ENCODE measurements around the gene SLC6A3.

DNA sequence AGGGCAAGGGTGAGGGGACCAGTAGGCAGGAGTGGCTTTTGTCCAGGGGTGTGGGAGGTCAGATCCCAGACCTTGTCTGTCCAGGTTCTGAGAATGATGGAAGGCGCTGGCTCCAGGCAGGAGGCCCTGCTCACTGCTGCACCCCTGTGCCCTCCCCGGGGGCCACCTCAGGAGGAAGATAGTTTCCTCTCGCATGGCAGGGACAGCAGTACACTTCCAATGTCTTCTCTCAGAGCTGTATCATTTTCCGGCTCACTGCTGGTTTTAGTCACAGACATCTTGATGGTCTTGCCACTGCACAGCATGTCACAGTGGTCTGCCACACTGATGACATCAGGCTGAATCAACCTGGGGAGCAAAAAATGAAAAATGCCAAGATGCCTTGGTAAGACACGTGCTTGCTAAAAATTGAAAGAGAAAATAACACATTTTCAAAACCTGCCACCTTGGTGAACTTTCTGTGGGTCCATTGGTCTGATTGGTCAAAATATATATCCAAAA is 3.3 kb upstream of the SLC6A3 start:
- TF ChIP-seq, protein P1, sequence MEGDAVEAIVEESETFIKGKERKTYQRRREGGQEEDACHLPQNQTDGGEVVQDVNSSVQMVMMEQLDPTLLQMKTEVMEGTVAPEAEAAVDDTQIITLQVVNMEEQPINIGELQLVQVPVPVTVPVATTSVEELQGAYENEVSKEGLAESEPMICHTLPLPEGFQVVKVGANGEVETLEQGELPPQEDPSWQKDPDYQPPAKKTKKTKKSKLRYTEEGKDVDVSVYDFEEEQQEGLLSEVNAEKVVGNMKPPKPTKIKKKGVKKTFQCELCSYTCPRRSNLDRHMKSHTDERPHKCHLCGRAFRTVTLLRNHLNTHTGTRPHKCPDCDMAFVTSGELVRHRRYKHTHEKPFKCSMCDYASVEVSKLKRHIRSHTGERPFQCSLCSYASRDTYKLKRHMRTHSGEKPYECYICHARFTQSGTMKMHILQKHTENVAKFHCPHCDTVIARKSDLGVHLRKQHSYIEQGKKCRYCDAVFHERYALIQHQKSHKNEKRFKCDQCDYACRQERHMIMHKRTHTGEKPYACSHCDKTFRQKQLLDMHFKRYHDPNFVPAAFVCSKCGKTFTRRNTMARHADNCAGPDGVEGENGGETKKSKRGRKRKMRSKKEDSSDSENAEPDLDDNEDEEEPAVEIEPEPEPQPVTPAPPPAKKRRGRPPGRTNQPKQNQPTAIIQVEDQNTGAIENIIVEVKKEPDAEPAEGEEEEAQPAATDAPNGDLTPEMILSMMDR (IDR thresholded peaks at IDR 0.05 in 4 of 5, conservative IDR thresholded peaks at IDR 0.05 in 1 of 5) = no peak
- TF ChIP-seq POLR2A (IDR thresholded peaks at IDR 0.05) = no peak
